GM18517 (cell line): Measurements from ENCODE around the gene RNF144A.

Source experiments
- ATAC-seq: cut with Tn5 transposase; IDR thresholded peaks from one replicate; pipeline ENCODE4 v1.9.1; 2021; ENCODE audit warnings: mild to moderate bottlenecking, moderate library complexity; ENCODE audit not compliant: unreplicated experiment

The RNF144A gene

GRCh38 chr2:7018282-7018701, 101.1 kb downstream of the RNF144A start:
- no peak for ATAC-seq

DNA sequence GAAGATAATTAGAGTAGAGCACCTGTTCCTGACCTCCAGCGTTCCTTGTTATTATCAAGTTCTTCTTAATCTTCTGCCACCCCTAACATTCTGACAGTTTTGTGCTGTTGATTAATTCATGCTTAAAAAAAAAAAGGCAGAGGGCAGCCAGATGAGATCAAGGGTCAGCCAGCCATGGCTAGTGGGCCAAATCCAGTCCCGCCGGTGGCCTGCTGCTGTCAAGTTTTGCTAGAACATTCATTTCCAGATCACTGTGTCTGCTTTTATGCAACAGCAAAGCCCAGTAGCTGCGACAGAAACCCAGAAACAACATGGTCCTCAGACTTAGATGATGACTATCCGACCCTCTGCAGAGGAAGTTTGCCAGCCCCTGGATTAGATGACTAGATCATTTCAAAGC, 101.6 kb downstream of the RNF144A start:
- no peak for ATAC-seq

DNA sequence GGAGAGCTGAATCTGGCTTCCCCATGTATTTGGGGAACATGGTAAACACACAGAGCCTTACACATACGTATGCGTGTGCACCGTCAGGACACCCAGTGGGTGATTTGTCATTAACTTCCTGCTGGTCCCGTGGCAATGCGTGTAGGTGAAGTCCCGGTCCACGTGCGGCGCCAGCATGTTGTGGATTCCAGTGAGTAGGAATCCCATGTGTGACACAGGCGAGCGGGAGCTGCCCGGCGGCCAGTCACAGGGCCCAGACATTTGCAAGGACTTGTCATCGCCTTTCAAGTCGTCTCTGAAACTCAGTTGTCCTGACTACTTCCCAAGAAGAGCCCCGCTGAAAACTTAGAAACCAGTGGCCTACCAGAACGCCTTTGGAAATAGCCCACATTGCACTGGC, 102.0 kb downstream of the RNF144A start:
- no peak for ATAC-seq

DNA sequence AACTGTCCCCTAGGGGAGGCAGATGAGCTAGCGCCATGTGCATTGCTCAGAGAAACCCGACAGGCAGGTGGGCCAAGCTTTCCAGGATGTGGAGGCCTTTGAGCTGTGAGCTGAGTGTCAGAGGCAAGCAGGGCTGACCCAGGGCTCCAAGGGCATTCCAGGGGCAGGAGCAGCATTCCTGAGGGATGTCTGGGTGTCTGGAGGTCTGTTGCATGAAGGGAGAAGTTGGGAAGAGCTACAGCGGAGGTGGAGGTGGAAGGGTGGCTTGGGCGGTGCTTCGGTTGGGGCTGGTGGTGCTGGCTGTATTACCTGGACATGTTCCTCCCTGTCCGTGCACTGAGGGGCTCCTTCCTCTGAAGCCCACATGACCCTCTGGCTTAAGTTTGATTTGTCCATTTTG, 102.8 kb downstream of the RNF144A start:
- no peak for ATAC-seq

GRCh38 chr2:7020468-7020867, 103.3 kb downstream of the RNF144A start:
- ATAC-seq: no peak

- ATAC-seq: no peak
Observed at GRCh38 chr2:7020939-7021470, 103.8 kb downstream of the RNF144A start.

GRCh38 chr2:7022492-7023385, 105.5 kb downstream of the RNF144A start:
- no peak for ATAC-seq

GRCh38 chr2:7023542-7023941, 106.3 kb downstream of the RNF144A start:
- no peak for ATAC-seq

DNA sequence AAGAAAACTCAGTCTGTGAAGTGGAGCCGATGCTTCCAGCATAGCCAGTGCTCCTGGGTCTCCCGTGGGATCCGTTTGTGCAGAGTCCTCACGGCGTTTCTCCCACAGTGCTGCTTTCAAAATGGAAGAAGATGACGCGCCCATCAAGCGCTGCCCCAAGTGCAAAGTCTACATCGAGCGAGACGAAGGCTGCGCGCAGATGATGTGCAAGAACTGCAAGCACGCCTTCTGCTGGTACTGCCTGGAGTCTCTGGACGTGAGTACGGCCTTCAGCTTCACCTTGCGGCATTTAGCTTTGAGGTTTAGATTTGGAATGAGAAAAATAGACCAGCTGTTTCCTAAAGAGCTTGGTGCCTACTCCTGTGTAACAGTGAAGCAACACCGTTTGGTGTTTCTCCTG, 107.0 kb downstream of the RNF144A start:
- ATAC-seq: no peak

GRCh38 chr2:7025082-7025481, 107.9 kb downstream of the RNF144A start:
- ATAC-seq: no peak

DNA sequence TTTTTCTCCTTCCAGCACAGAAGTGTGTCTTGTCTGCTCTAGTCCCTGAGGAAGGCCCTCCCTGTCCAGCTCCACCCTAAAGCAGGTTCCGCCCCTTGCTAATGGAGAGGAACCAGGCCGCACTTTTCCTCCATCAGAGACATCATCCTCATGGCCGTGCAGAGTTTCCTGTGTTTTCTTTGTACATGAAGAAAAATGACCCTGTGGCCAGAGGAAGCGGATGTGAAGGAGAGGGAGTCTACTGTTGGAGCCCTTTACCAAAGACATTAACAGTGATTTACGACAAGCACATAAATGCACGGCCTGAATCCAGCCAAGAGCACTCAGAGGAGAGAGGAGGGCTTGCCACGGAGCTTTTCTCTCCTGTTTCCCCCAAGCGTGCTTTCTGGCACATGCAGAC, 109.5 kb downstream of the RNF144A start:
- no peak for ATAC-seq

DNA sequence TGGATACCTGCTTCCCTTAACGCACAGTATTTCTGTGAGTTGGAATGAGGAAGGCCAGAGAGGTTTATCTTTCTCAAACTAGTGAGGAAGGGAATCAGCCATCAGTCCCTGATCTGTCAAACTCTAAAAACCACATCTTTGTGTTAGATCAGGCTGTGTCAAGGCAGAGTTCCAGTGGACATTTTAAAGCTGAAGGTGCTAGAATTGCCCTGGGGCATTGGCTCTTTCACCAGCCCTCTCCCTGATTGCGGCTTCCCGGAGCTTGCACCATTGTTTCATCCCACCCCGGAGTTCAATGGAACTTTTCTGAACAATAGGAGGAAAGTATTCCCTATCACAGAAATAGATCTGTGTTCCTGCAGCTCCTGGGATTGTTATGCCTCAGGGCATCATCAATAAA, 110.2 kb downstream of the RNF144A start:
- no peak for ATAC-seq

DNA sequence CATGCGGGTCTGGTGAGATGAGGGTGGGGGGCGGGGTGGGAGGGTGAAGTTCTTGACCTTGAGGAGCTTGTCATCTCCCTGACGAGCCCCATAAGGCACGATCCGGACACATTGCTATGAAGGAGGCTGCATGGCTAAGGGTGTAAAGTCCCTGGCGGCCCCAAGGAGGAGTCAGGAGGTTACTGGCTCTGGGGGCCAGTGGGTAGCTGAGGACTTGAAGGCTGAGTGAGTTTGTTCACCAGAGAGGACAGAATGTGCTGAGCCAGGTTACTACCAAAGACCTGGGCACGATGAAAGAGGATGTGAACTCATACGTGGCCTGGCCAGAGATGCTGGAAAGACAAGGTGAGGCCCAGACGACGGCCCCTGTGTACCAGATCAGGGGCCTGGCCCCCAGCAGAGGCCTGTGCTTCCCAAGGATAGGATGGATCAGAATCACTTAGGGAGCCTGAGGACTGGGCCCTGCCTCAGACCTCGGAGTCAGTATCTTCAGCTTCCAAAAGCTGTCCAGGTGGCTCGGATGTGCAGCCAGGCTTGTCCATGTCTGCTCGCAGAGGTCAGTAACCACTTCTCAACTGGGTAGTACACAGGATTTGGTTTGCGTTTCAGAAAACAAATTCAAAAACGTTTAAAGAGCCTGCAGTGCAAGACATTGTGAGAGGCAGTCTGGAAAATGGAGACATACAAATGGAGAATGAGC, 110.9 kb downstream of the RNF144A start:
- ATAC-seq: no peak

- no peak for ATAC-seq
Observed at GRCh38 chr2:7028846-7029245, 111.6 kb downstream of the RNF144A start.

DNA sequence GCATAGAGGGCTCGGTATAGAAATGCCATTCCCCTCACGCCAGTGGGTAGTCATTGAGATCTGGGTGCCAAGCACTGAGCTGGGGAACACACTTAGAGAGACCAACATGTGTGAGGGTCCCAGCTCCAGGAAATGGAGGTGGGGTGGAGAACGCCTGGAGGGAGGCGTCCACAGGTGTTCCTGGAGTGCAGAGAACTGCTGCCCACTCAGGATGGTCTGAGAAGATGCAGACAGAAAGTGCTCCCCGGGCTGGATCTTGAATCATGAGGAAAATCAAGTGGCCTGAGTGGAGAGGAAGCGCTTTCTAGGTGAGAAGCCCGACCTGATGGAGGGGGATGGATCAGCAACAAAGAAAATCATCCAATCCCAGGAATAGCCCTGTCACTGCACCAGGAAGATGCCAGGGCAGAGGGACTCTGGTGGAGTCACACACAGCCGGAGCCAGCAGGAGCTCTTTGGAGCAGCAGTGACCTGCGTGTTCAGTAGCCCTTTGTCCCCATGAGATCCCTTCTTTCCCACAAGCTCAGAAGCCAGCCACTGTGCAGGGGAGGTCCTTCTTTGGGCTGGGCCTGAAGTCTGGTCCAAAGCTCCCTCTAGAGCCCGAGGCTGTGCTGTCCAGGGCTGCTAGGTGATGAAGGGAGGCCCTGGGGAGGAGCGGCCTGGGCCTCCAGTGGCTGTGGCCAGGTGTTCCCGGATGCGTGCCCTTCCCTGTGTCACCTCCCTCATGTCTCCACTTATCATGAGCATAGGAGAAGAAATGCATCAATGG, 112.3 kb downstream of the RNF144A start:
- ATAC-seq: no peak

- no peak for ATAC-seq
Observed at GRCh38 chr2:7030810-7031209, 113.6 kb downstream of the RNF144A start.

DNA sequence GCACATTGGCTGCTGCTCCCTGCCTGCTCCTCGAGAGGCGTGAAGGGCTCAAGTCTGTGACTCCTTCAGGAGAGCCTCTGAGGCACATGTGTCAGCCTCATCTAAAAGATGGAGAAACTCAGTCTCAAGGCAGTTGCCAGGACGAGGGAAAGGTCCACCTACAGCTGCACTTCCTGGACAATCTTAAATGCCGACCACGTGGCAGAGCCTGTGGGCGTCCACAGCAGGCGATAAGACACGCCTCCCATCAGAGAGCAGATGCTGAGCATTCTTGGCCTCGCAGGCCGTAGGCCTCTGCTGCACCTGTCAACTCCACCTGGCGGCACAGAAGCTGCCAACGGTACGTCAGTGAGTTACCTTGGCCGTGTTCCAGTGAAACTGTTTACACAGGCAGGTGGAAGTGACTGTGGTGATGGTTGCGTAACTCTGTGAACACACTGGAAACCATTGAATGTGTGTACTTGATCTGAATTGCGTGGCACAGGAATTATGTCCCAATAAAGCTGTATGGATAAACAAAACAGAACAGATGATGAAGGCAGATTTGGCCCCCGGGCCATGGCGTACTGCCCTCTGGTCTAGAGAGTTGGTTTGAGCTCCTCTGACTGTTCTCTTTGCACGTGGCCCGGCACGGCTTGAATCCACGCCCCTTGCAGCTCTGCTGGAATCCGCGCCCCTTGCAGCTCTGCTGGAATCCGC, 114.5 kb downstream of the RNF144A start:
- ATAC-seq: no peak

GRCh38 chr2:7032371-7032770, 115.2 kb downstream of the RNF144A start:
- ATAC-seq: no peak

DNA sequence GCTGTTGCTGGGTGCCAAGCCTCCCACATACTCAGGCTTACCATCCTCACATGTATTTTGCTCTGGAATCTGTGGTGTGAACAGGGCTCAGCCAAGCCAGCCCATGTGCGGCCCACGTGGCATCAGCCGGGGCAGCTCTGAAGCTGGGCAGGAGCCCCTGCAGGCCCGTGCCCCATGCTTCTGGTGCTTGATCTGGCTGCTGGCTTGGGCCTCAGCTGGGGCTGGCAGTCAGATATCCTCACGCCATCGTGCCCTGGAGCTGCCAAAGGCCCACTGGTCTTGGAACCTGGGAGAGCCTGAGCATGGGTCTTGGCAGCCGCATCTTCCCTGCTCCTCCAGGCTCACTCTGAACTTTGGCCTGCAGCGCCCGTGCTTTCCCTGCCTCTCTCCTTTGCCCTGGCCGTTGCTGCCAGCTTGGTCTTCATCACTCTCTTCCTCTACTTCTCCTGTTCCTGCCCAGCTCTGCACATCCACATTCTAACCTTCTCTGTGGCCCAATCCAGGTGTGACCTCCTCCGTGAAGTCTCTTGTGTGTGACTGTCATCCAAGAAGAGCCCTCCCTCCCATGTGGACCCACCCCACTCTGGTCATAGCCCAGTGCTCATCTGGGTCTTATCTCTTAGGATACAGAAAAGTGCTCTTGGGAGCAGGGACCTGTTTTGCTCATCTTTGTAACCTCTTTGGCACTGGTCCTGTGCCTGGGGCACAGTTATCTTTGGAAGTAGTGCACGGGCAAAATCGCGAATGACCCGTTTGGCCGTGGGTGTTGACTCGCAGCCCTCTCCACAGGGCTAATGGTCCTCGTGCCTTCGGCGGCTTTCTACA, 116.1 kb downstream of the RNF144A start:
- no peak for ATAC-seq

DNA sequence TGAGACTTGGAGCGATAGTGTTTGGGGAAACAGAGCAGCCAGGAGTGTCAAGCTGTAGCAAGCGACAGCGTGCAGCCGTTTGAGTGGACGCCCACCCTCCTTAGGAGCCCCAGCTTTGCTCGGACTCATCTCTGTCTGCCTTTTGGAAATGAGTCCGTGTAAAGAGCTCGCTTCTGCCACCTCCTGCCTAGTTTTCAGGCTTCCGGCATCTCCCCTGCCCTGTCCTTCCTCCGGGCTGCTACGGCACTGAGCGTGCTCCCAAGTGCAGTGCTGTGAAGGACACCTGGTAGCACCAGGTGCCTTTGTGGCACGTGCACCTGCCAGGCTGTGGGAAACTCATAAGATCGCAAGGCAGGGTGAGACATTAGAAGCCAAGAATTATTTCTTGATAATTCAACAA, 117.1 kb downstream of the RNF144A start:
- ATAC-seq: no peak
